IMR-90 (cell line): ENCODE data around the gene LMNB1. TPM values are rescaled to one million over a fixed set of nuclear protein-coding genes. Genes with fewer than 3 reads are reported as not detected.

Experiments
- ATAC-seq: fragments of 200-7000 bp; cut with Tn5 transposase; 2 replicates; pipeline ENCODE4 v1.9.1; 2020; ENCODE audit warnings: low read depth, mild to moderate bottlenecking, moderate library complexity
- BruUV-seq: library from RNA; stranded (reverse); fragments of 400-500 nt; replicated peaks from 2 replicates; lab custom pipeline; 2021; lab: Mats Ljungman, UMichigan
- CTCF ChIA-PET: fragments of 300-600 bp; formaldehyde crosslinking; extraction: SDS; loops from one replicate; lab custom pipeline; 2021; ENCODE audit warnings: antibody characterized with exemption; lab: Yijun Ruan, JAX
- POLR2A ChIA-PET: fragments of 300-600 bp; sonication (Branson Sonifier 250); formaldehyde crosslinking; loops from one replicate; lab custom pipeline; 2022; ENCODE audit warnings: antibody characterized with exemption; ENCODE audit not compliant: unreplicated experiment; lab: Charles Lee
- DNase-seq: peaks from one replicate; pipeline ENCODE4 v3.0.0; 2013
- H2AFZ ChIP-seq: replicated peaks from 2 replicates; pipeline ENCODE3; 2013; ENCODE audit warnings: low read length, mild to moderate bottlenecking; ENCODE audit not compliant: poor library complexity
- H2AK5ac ChIP-seq: 2 replicates; pipeline ENCODE4 v1.6.1; 2013; ENCODE audit warnings: low read depth, low read length, inconsistent platforms
- H2AK9ac ChIP-seq: replicated peaks from 2 replicates; pipeline ENCODE3; 2013; ENCODE audit warnings: mild to moderate bottlenecking, low read depth, low read length, moderate library complexity; ENCODE audit not compliant: poor library complexity
- H2BK120ac ChIP-seq: 2 replicates; pipeline ENCODE4 v1.6.1; 2013; ENCODE audit warnings: low read depth, low read length, inconsistent platforms
- H2BK15ac ChIP-seq: 3 replicates; pipeline ENCODE4 v1.6.1; 2013; ENCODE audit warnings: low read depth, low read length, inconsistent platforms
- H2BK20ac ChIP-seq: 2 replicates; pipeline ENCODE4 v1.6.1; 2013; ENCODE audit warnings: low read depth, mild to moderate bottlenecking, inconsistent platforms, low read length, moderate library complexity
- H2BK5ac ChIP-seq: 2 replicates; pipeline ENCODE4 v1.6.1; 2013; ENCODE audit warnings: mild to moderate bottlenecking, low read depth, low read length, inconsistent platforms; ENCODE audit not compliant: poor library complexity, severe bottlenecking
- H3K14ac ChIP-seq: replicated peaks from 2 replicates; pipeline ENCODE4 v1.6.1; 2013; ENCODE audit warnings: low read depth, low read length, inconsistent platforms
- H3K18ac ChIP-seq: 2 replicates; pipeline ENCODE4 v1.6.1; 2013; ENCODE audit warnings: low read depth, low read length, control low read depth
- H3K23ac ChIP-seq: 2 replicates; pipeline ENCODE4 v1.6.1; 2013; ENCODE audit warnings: low read depth, low read length, inconsistent platforms
- H3K27ac ChIP-seq: 2 replicates; pipeline ENCODE4 v1.5.1; 2013; ENCODE audit warnings: mild to moderate bottlenecking, control low read depth, low read length; ENCODE audit not compliant: insufficient read depth
- H3K27me3 ChIP-seq: 2 replicates; pipeline ENCODE4 v1.6.1; 2013; ENCODE audit warnings: low read length; ENCODE audit not compliant: control insufficient read depth, insufficient read depth
- H3K36me3 ChIP-seq: 2 replicates; pipeline ENCODE4 v1.6.1; 2013; ENCODE audit warnings: low read length, mixed read lengths; ENCODE audit not compliant: control insufficient read depth, insufficient read depth
- H3K4ac ChIP-seq: 2 replicates; pipeline ENCODE4 v1.6.1; 2013; ENCODE audit warnings: low read depth, low read length, inconsistent platforms
- H3K4me1 ChIP-seq: 2 replicates; pipeline ENCODE4 v1.6.1; 2013; ENCODE audit warnings: low read length, mixed read lengths; ENCODE audit not compliant: control insufficient read depth, insufficient read depth
- H3K4me2 ChIP-seq: 2 replicates; pipeline ENCODE4 v1.6.1; 2013; ENCODE audit warnings: low read depth, mild to moderate bottlenecking, control low read depth, low read length, moderate library complexity
- H3K4me3 ChIP-seq: 2 replicates; pipeline ENCODE4 v1.5.1; 2013; ENCODE audit warnings: low read depth, mild to moderate bottlenecking, control low read depth, low read length, moderate library complexity; ENCODE audit not compliant: insufficient read depth
- H3K56ac ChIP-seq: 2 replicates; pipeline ENCODE4 v1.6.1; 2013; ENCODE audit warnings: low read length, inconsistent platforms; ENCODE audit not compliant: insufficient read depth; ENCODE audit errors: extremely low read depth
- H3K79me1 ChIP-seq, 2 experiments: 2 replicates each; pipeline ENCODE4 v1.6.1; 2013; ENCODE audit warnings: low read length in 2 of 2, inconsistent platforms in 1 of 2, low read depth in 1 of 2
- H3K9ac ChIP-seq: 2 replicates; pipeline ENCODE4 v1.6.1; 2013; ENCODE audit warnings: low read depth, low read length, control low read depth
- H3K9me1 ChIP-seq: 2 replicates; pipeline ENCODE4 v1.6.1; 2013; ENCODE audit warnings: low read length, inconsistent platforms; ENCODE audit not compliant: insufficient read depth
- H3K9me3 ChIP-seq: 2 replicates; pipeline ENCODE4 v1.6.1; 2013; ENCODE audit warnings: low read length; ENCODE audit not compliant: control insufficient read depth, insufficient read depth
- H4K20me1 ChIP-seq: 2 replicates; pipeline ENCODE4 v1.6.1; 2013; ENCODE audit warnings: low read length, inconsistent platforms; ENCODE audit not compliant: insufficient read depth
- H4K5ac ChIP-seq: 2 replicates; pipeline ENCODE4 v1.6.1; 2013; ENCODE audit warnings: mild to moderate bottlenecking, low read depth, low read length, control low read depth
- H4K8ac ChIP-seq, 2 experiments: 2 replicates each; pipeline ENCODE4 v1.6.1; 2013; ENCODE audit warnings: low read depth in 2 of 2, low read length in 2 of 2, control low read depth in 1 of 2, inconsistent platforms in 1 of 2
- H4K91ac ChIP-seq: 2 replicates; pipeline ENCODE4 v1.6.1; 2013; ENCODE audit warnings: low read depth, low read length, inconsistent platforms; ENCODE audit not compliant: insufficient read depth
- BHLHE40 ChIP-seq: fragments of 150-350 bp; IDR thresholded peaks from 2 replicates; pipeline ENCODE4 v1.6.1; 2016; ENCODE audit warnings: mild to moderate bottlenecking, low read depth, low read length
- CEBPB ChIP-seq: IDR thresholded peaks from 2 replicates; pipeline ENCODE4 v1.6.1; 2012; ENCODE audit warnings: low read depth, low read length, improper control_type of control experiment
- ELK1 ChIP-seq: fragments of 150-350 bp; IDR thresholded peaks from 2 replicates; pipeline ENCODE4 v1.6.1; 2016; ENCODE audit warnings: low read depth, mild to moderate bottlenecking, low read length, moderate library complexity, borderline replicate concordance
- MAZ ChIP-seq: IDR thresholded peaks from 2 replicates; pipeline ENCODE4 v1.6.1; 2012; ENCODE audit warnings: low read depth, mild to moderate bottlenecking, low read length, improper control_type of control experiment, moderate library complexity, borderline replicate concordance
- NFE2L2 ChIP-seq: fragments of 150-350 bp; IDR thresholded peaks from 2 replicates; pipeline ENCODE4 v1.6.1; 2016; ENCODE audit warnings: low read depth, mild to moderate bottlenecking, low read length
- POLR2A ChIP-seq: IDR thresholded peaks from 2 replicates; pipeline ENCODE4 v1.6.1; 2012; ENCODE audit warnings: mild to moderate bottlenecking, low read depth, low read length
- RAD21 ChIP-seq: IDR thresholded peaks from 2 replicates; pipeline ENCODE4 v1.6.1; 2012; ENCODE audit warnings: low read length, improper control_type of control experiment
- RFX5 ChIP-seq: IDR thresholded peaks from 2 replicates; pipeline ENCODE4 v1.8.0; 2012; ENCODE audit warnings: low read depth, mild to moderate bottlenecking, low read length, moderate library complexity
- WGBS, 2 experiments: methylation state at CpG; one replicate each; pipeline versions ENCODE4 v1.1.5 to v1.1.7; 2013; ENCODE audit warnings: missing lambda C conversion rate in 2 of 2; ENCODE audit not compliant: insufficient read length in 1 of 2; ENCODE audit errors: extremely low coverage in 2 of 2; 5-methylcytosine and 5-hydroxymethylcytosine counted together
- dilution Hi-C: fragments of 300-500 bp; cut with HindIII; formaldehyde crosslinking; loops from one replicate; pipeline ENCODE4 v1.14.3; 2018; ENCODE audit warnings: low sequenced_read_pairs; ENCODE audit not compliant: unreplicated experiment
- in situ Hi-C: fragments of 300-500 bp; cut with MboI; formaldehyde crosslinking; loops from 3 replicates; pipeline ENCODE4 v1.14.3; 2019; ENCODE audit warnings: low sequenced_read_pairs, inconsistent platforms, mixed read lengths
- intact Hi-C: fragments of 100-400 bp; cut with micrococcal nuclease; formaldehyde crosslinking; loops from 2 replicates; pipeline ENCODE4 v1.10.0; 2022
- polyA plus RNA-seq, 3 experiments: library from polyadenylated mRNA; depleted of rRNA; stranded (reverse); fragments of >200 nt; gene quantifications; 2 replicates each; pipeline ENCODE4 v1.2.3, GENCODE V29; 2012; ENCODE audit warnings: low replicate concordance in 1 of 3
- total RNA-seq: library from RNA; depleted of rRNA; stranded (reverse); fragments of >200 nt; gene quantifications from 2 replicates; pipeline ENCODE4 v1.2.3, GENCODE V29; 2012

The LMNB1 gene
- total and polyA plus RNA-seq, 2 of the 4 experiments (the other 2 are of a cell fraction) = 36.0 to 53.6 TPM

- intact Hi-C loops = no loop called here
- Histone ChIP-seq H3K27me3 (no peaks in the 10 kb centered on the region), H3K79me1 (peaks cover 4 to 22% of the 10 kb centered on the region in 2 experiments; a peak in 3 of 4 replicates), H3K56ac (no peak overlapping the region), H3K23ac (peak overlapping the region; percentile 79), H3K9me1 (peaks cover 3% of the 10 kb centered on the region; the same call in 1 of the 2 replicates), H2BK120ac (no peak overlapping the region), H2AFZ (peak overlapping the region; percentile 56), H2BK15ac (no peak overlapping the region), H3K4me3 (no peak overlapping the region), H4K91ac (peak overlapping the region; percentile 31; the same call in 1 of the 2 replicates), H4K8ac (peak overlapping the region in 1 of 2 experiments; percentile 71; a peak in 3 of 4 replicates), H2AK9ac (no peak overlapping the region), H3K36me3 (no peaks in the 10 kb centered on the region), H3K27ac (no peak overlapping the region), H2AK5ac (no peak overlapping the region), H3K4me2 (peak overlapping the region; percentile 45), H3K4me1 (peaks cover 7% of the 10 kb centered on the region), H2BK20ac (no peak overlapping the region), H4K5ac (peak overlapping the region; percentile 70), H3K9ac (no peak overlapping the region), H3K18ac (no peak overlapping the region; the same call in 1 of the 2 replicates), H3K9me3 (no peaks in the 10 kb centered on the region), H3K4ac (0 out of 2 replicates have a peak overlapping the region, but pooled peaks have one; percentile 5), H2BK5ac (no peak overlapping the region), H4K20me1 (peaks cover 14% of the 10 kb centered on the region), H3K14ac (no peak overlapping the region; the same call in 1 of the 2 replicates)
- POLR2A ChIA-PET = no interaction called here
- DNase-seq = no peak
- CTCF ChIA-PET = interaction anchor here (0.6 to 0.8 kb wide), 3 partner anchors 119 to 416 kb away, joined by 3 read pairs; no protein-coding TSS in a partner anchor
- BruUV-seq = no TSS peak
- in situ Hi-C loops = no loop called here
- WGBS, 2 experiments = 43% methylated on average over 2 of the region's 6 CpGs; no CpG with 5 or more reads in 1 of the 2 experiments
- TF ChIP-seq ELK1 (no peak), POLR2A (no peak), RAD21 (no peak), NFE2L2 (no peak), CEBPB (no peak), MAZ (no peak), RFX5 (no peak), BHLHE40 (no peak)
- ATAC-seq = peak; percentile 12; the same call in 1 of the 2 replicates
- dilution Hi-C loops = loop anchor here (25.0 kb wide), 1 partner anchor 132 kb away; no protein-coding TSS in a partner anchor
These were observed 17.4 kb downstream of the LMNB1 start for GRCh38 chr5:126794157-126794828.
